ENCODE results near the gene CAPZA1. TPM values are rescaled to one million over a fixed set of nuclear protein-coding genes. Genes with fewer than 3 reads are reported as not detected.

The CAPZA1 gene
- total and polyA plus RNA-seq, 2 donors (not counting 3 experiments of a cell fraction or from before 2014, with no cell fraction given) = 77.1 to 183 TPM

GRCh38 chr1:112713466-112714312 lies 94.1 kb downstream of the CAPZA1 start:
- no peak overlapping the region for H3K9ac ChIP-seq (replicated peaks; ENCODE audit: extremely low read depth, insufficient read depth, low read length)
- no peaks in the 10 kb centered on the region for H3K9me3 ChIP-seq (replicated peaks; ENCODE audit: control insufficient read depth, insufficient read depth, low read length)
- H3K4me2 ChIP-seq (ENCODE audit: insufficient read depth, low read length) = no peak overlapping the region
- H3K27me3 ChIP-seq (ENCODE audit: control insufficient read depth in 2 of 2, insufficient read depth in 2 of 2, low read length in 2 of 2) = no peaks in the 10 kb centered on the region
- intact Hi-C loops (cut with micrococcal nuclease) (loop anchor here (2.0 to 10.0 kb wide), 3 partner anchors 95 to 1191 kb away; partner anchors contain the start of genes AP4B1, CAPZA1, DCLRE1B and ST7L), dilution Hi-C loops (cut with MboI; ENCODE audit: extremely low pct_ligation_motif_present, low sequenced_read_pairs) (no loop called here)
- no TSS peak for BruUV-seq (replicated peaks)
- TF ChIP-seq MAX (IDR thresholded peaks at IDR 0.05; ENCODE audit: insufficient read depth, insufficient read length) = no peak
- TF ChIP-seq EZH2 (IDR thresholded peaks at IDR 0.05; ENCODE audit: borderline replicate concordance, low read depth, low read length, severe bottlenecking) = no peak
- H2AFZ ChIP-seq (ENCODE audit: low read depth, low read length) = no peak overlapping the region
- peaks cover 11% of the 10 kb centered on the region for H3K4me1 ChIP-seq (ENCODE audit: control insufficient read depth, extremely low read depth, insufficient read depth, low read length)
- H3K79me2 ChIP-seq (ENCODE audit: control insufficient read depth, insufficient read depth, low read length) = no peaks in the 10 kb centered on the region
- H3K36me3 ChIP-seq (ENCODE audit: control insufficient read depth in 2 of 2, extremely low read depth in 1 of 2, insufficient read depth in 2 of 2, low read length in 2 of 2) = no peaks in the 10 kb centered on the region
- CTCF ChIA-PET = interaction anchor here (0.6 to 10.5 kb wide), 6 partner anchors 9 to 359 kb away, joined by 5 to 441 read pairs (median 14); partner anchors contain the start of genes LRIG2 and MOV10
- no peaks in the 10 kb centered on the region for H3K9me1 ChIP-seq (replicated peaks; ENCODE audit: control insufficient read depth, extremely low read depth, insufficient read depth, low read length)
- DNase-seq (ENCODE audit: low read depth, low spot score) (no peak), FAIRE-seq (no peak)
- no peak overlapping the region for H3K4me3 ChIP-seq (replicated peaks in 1 of 3; ENCODE audit: insufficient read depth in 1 of 3, low read depth in 1 of 3, low read length in 3 of 3)
- no peak overlapping the region for H3K27ac ChIP-seq (ENCODE audit: insufficient read depth, low read depth, low read length)
- H4K20me1 ChIP-seq (replicated peaks; ENCODE audit: control insufficient read depth, extremely low read depth, insufficient read depth, low read length) = no peaks in the 10 kb centered on the region
- POLR2A ChIA-PET = no interaction called here

All from endothelial cell of umbilical vein (primary cell).